BJ (cell line): ENCODE data around the gene DRC7. TPM values are rescaled to one million over a fixed set of nuclear protein-coding genes. Genes with fewer than 3 reads are reported as not detected.
"Not testable (repeated sequence)": the region's sequence is repeated elsewhere in the genome, so short reads cannot be mapped to it uniquely, and the experiment has no call there.

Source experiments
- CTCF ChIA-PET: fragments of 350-600 bp; formaldehyde crosslinking; extraction: SDS; loops from one replicate; lab custom pipeline; 2021; ENCODE audit warnings: antibody characterized with exemption, inconsistent platforms; lab: Yijun Ruan, JAX
- POLR2A ChIA-PET: fragments of 300-600 bp; sonication (Branson Sonifier 250); formaldehyde crosslinking; extraction: SDS; loops from one replicate; lab custom pipeline; 2021; ENCODE audit warnings: antibody characterized with exemption; lab: Charles Lee
- DNase-seq: peaks from one replicate; pipeline ENCODE4 v3.0.0-alpha.2; 2011; ENCODE audit warnings: low read depth
- H3K27me3 ChIP-seq: 2 replicates; pipeline ENCODE4 v1.6.0; 2011; ENCODE audit warnings: low read length; ENCODE audit not compliant: control insufficient read depth, insufficient read depth
- H3K36me3 ChIP-seq: 2 replicates; pipeline ENCODE4 v1.5.1; 2011; ENCODE audit warnings: low read length; ENCODE audit not compliant: control insufficient read depth, insufficient read depth
- H3K4me3 ChIP-seq: 2 replicates; pipeline ENCODE4 v1.5.1; 2011; ENCODE audit warnings: low read depth, mild to moderate bottlenecking, control low read depth, low read length
- polyA plus RNA-seq: library from polyadenylated mRNA; depleted of rRNA; stranded (reverse); fragments of >200 nt; gene quantifications from 2 replicates; pipeline ENCODE4 v1.2.3, GENCODE V29; 2011
- TF ChIP-seq, protein P1 (sequence below): IDR thresholded peaks from 2 replicates; pipeline ENCODE4 v1.5.1; 2011; ENCODE audit warnings: low read depth, mild to moderate bottlenecking, control low read depth, inconsistent platforms, low read length, moderate library complexity; ENCODE audit not compliant: insufficient read depth

The DRC7 gene
- polyA plus RNA-seq, 1 experiment = not detected

DNA sequence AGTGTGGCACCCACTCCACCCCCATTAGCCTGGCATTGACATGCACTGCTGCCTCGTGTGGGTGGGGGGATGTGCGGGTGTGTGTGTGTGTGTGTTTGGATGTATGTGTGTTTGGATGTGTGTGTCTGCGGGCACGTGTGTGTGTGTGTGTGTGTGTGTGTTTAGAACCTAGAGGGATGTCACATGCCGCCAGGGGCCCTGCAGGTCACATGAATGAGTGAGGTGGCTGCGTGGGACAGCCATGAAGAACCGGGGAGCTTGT, 50.0 kb downstream of the DRC7 start:
- Histone ChIP-seq H3K4me3 (no peak overlapping the region), H3K27me3 (no peaks in the 10 kb centered on the region), H3K36me3 (peaks cover 2% of the 10 kb centered on the region)
- POLR2A ChIA-PET = interaction anchor here (0.6 kb wide), 1 partner anchor 20 kb away, joined by 4 read pairs; no protein-coding TSS in a partner anchor
- CTCF ChIA-PET = interaction anchor here (0.8 to 0.9 kb wide), 2 partner anchors 13 to 257 kb away, joined by 3 to 4 read pairs; partner anchors contain the start of gene USB1
- TF ChIP-seq, protein P1, sequence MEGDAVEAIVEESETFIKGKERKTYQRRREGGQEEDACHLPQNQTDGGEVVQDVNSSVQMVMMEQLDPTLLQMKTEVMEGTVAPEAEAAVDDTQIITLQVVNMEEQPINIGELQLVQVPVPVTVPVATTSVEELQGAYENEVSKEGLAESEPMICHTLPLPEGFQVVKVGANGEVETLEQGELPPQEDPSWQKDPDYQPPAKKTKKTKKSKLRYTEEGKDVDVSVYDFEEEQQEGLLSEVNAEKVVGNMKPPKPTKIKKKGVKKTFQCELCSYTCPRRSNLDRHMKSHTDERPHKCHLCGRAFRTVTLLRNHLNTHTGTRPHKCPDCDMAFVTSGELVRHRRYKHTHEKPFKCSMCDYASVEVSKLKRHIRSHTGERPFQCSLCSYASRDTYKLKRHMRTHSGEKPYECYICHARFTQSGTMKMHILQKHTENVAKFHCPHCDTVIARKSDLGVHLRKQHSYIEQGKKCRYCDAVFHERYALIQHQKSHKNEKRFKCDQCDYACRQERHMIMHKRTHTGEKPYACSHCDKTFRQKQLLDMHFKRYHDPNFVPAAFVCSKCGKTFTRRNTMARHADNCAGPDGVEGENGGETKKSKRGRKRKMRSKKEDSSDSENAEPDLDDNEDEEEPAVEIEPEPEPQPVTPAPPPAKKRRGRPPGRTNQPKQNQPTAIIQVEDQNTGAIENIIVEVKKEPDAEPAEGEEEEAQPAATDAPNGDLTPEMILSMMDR = no peak
- no peak for DNase-seq

GRCh38 chr16:57745768-57746167, 51.2 kb downstream of the DRC7 start:
- peaks cover 2% of the 10 kb centered on the region for H3K36me3 ChIP-seq
- ChIA-PET POLR2A (no interaction called here), CTCF (interaction anchor here (0.6 kb wide), 1 partner anchor 256 kb away, joined by 4 read pairs; no protein-coding TSS in a partner anchor)
- DNase-seq = no peak
- H3K27me3 ChIP-seq = no peaks in the 10 kb centered on the region
- H3K4me3 ChIP-seq = no peak overlapping the region
- TF ChIP-seq, protein P1 = no peak

GRCh38 chr16:57746316-57746715, 51.7 kb downstream of the DRC7 start:
- H3K4me3 ChIP-seq, DNase-seq, H3K36me3 ChIP-seq, CTCF ChIA-PET, H3K27me3 ChIP-seq, POLR2A ChIA-PET: not testable (repeated sequence)

- Histone ChIP-seq H3K4me3 (no peak overlapping the region), H3K36me3 (peaks cover 4% of the 10 kb centered on the region), H3K27me3 (no peaks in the 10 kb centered on the region)
- TF ChIP-seq, protein P1 = no peak
- DNase-seq = no peak
- POLR2A ChIA-PET = no interaction called here
- CTCF ChIA-PET = interaction anchor here (1.1 kb wide), 1 partner anchor 9 kb away, joined by 3 read pairs; no protein-coding TSS in a partner anchor
Measured at GRCh38 chr16:57747091-57747490, 52.5 kb downstream of the DRC7 start.

- no peak for DNase-seq
- ChIA-PET POLR2A (no interaction called here), CTCF (interaction anchor here (1.1 to 1.9 kb wide), 3 partner anchors 9 to 171 kb away, joined by 3 to 11 read pairs (median 3); no protein-coding TSS in a partner anchor)
- H3K36me3 ChIP-seq = peaks cover 4% of the 10 kb centered on the region
- no peak overlapping the region for H3K4me3 ChIP-seq
- H3K27me3 ChIP-seq = no peaks in the 10 kb centered on the region
- TF ChIP-seq, protein P1 = no peak
Measured at GRCh38 chr16:57747496-57747895, 52.9 kb downstream of the DRC7 start.

DNA sequence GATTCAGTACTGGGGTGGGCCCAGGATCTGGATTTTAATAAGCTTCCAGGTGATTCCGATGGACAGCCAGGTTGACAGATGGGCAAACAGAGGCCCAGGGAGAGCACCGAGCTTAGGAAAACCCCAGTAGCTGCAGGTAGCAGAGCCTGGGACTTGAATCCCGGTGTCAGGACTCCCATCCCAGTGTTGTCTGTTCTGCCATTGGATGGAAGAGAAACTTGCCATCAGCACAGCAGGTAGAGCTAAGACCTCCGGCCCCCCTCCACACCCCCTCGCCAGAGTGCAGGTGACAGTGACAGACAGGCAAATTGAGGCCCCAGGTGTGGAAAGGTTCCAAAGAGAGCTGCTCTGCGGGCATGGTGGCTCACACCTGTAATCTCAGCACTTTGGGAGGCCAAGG, 53.4 kb downstream of the DRC7 start:
- no peaks in the 10 kb centered on the region for H3K27me3 ChIP-seq
- ChIA-PET POLR2A (no interaction called here), CTCF (interaction anchor here (1.1 to 1.9 kb wide), 4 partner anchors 9 to 172 kb away, joined by 3 to 11 read pairs (median 4); no protein-coding TSS in a partner anchor)
- no peak for DNase-seq
- TF ChIP-seq, protein P1 = no peak
- peaks cover 5% of the 10 kb centered on the region for H3K36me3 ChIP-seq
- H3K4me3 ChIP-seq = no peak overlapping the region
